ENCODE results near the gene NDUFS7.

DNA sequence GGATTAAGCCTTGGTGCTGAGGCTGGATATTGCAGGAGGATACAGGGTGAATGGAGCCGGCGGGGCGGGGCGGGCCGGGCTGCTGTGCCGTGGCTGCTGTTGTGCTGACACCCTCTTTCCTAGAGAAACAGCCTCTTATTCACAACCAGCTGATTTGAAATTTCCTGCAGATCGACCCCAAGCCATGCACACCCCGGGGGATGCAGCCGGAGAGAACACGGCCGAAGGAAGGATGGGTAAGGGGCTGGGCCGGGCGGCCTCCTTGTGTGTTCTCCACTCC is 34.7 kb downstream of the NDUFS7 start:
- TF ChIP-seq, protein P1, sequence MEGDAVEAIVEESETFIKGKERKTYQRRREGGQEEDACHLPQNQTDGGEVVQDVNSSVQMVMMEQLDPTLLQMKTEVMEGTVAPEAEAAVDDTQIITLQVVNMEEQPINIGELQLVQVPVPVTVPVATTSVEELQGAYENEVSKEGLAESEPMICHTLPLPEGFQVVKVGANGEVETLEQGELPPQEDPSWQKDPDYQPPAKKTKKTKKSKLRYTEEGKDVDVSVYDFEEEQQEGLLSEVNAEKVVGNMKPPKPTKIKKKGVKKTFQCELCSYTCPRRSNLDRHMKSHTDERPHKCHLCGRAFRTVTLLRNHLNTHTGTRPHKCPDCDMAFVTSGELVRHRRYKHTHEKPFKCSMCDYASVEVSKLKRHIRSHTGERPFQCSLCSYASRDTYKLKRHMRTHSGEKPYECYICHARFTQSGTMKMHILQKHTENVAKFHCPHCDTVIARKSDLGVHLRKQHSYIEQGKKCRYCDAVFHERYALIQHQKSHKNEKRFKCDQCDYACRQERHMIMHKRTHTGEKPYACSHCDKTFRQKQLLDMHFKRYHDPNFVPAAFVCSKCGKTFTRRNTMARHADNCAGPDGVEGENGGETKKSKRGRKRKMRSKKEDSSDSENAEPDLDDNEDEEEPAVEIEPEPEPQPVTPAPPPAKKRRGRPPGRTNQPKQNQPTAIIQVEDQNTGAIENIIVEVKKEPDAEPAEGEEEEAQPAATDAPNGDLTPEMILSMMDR (IDR thresholded peaks at IDR 0.05; ENCODE audit: low read depth, low read length) = no peak
- TF ChIP-seq POLR2A (IDR thresholded peaks at IDR 0.05; ENCODE audit: extremely low read depth, insufficient read length) = no peak
- TF ChIP-seq, protein P2, sequence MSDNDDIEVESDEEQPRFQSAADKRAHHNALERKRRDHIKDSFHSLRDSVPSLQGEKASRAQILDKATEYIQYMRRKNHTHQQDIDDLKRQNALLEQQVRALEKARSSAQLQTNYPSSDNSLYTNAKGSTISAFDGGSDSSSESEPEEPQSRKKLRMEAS (IDR thresholded peaks at IDR 0.05; ENCODE audit: low read depth, low read length) = no peak

Data from NB4 (cell line).